ENCODE results near the gene CCSAP.

- TF ChIP-seq CTCF (IDR thresholded peaks at IDR 0.05; ENCODE audit: low read depth, low read length) = no peak
- no peak for TF ChIP-seq POLR2A (IDR thresholded peaks at IDR 0.05; ENCODE audit: extremely low read depth, insufficient read length)
Observed at GRCh38 chr1:229309074-229309473, 33.8 kb downstream of the CCSAP start.

Measured in NB4 (cell line).